H1 (cell line): Measurements from ENCODE around the gene LDLR. TPM values are rescaled to one million over a fixed set of nuclear protein-coding genes. Genes with fewer than 3 reads are reported as not detected.
A peak's percentile ranks its signal among the peaks of the same experiment; 100 is the strongest.

Experiments used
- CTCF ChIA-PET: fragments of 300-600 bp; sonication (Branson Sonifier 250); formaldehyde crosslinking; loops from one replicate; lab custom pipeline; 2021; ENCODE audit not compliant: partially characterized antibody; lab: Charles Lee
- POLR2A ChIA-PET: fragments of 300-600 bp; sonication (Branson Sonifier 250); formaldehyde crosslinking; loops from one replicate; lab custom pipeline; 2021; ENCODE audit warnings: inconsistent platforms; ENCODE audit not compliant: partially characterized antibody; lab: Charles Lee
- DNase-seq, 2 experiments: peaks; one replicate each; pipeline versions ENCODE4 v3.0.0 to v3.0.0-alpha.2; 2010 to 2022; ENCODE audit warnings: low spot score in 2 of 2, low read depth in 1 of 2, mixed read lengths in 1 of 2
- FAIRE-seq: peaks from 2 replicates; lab custom pipeline; 2011; peaks lifted over from hg19 to GRCh38; lab: Jason Lieb, UNC
- H2AFZ ChIP-seq: 2 replicates; pipeline ENCODE4 v1.8.1; 2012; ENCODE audit warnings: low read length, inconsistent platforms
- H2AK5ac ChIP-seq: 2 replicates; pipeline ENCODE4 v1.6.1; 2013; ENCODE audit warnings: low read depth, low read length
- H2BK120ac ChIP-seq: replicated peaks from 2 replicates; pipeline ENCODE3; 2013; ENCODE audit warnings: low read depth, low read length, inconsistent platforms
- H2BK12ac ChIP-seq: 2 replicates; pipeline ENCODE4 v1.6.1; 2013; ENCODE audit warnings: low read depth, low read length
- H2BK15ac ChIP-seq: 2 replicates; pipeline ENCODE4 v1.6.1; 2013; ENCODE audit warnings: low read length
- H2BK20ac ChIP-seq: 2 replicates; pipeline ENCODE4 v1.6.1; 2013; ENCODE audit warnings: low read length
- H2BK5ac ChIP-seq: 2 replicates; pipeline ENCODE4 v1.6.1; 2013; ENCODE audit warnings: low read depth, low read length
- H3K14ac ChIP-seq: 2 replicates; pipeline ENCODE4 v1.6.1; 2013; ENCODE audit warnings: inconsistent platforms; ENCODE audit not compliant: insufficient read length
- H3K18ac ChIP-seq: 2 replicates; pipeline ENCODE4 v1.6.1; 2013; ENCODE audit warnings: low read length; ENCODE audit errors: extremely low read depth
- H3K23ac ChIP-seq: 2 replicates; pipeline ENCODE4 v1.6.1; 2013; ENCODE audit warnings: inconsistent platforms; ENCODE audit not compliant: insufficient read length
- H3K23me2 ChIP-seq: 2 replicates; pipeline ENCODE4 v1.6.1; 2013; ENCODE audit warnings: low read depth, low read length
- H3K27ac ChIP-seq: 2 replicates; pipeline ENCODE4 v1.6.1; 2011; ENCODE audit warnings: low read depth, low read length, inconsistent platforms
- H3K27me3 ChIP-seq, 4 experiments: replicated peaks in 1 of 4; 1 replicate in 1 of 4; 2 replicates in 3 of 4; pipeline versions ENCODE4 v1.6.1 to v1.8.1; 2011 to 2013; ENCODE audit warnings: low read length in 3 of 4, mild to moderate bottlenecking in 3 of 4, inconsistent platforms in 2 of 4, mixed read lengths in 2 of 4, moderate library complexity in 1 of 4; ENCODE audit not compliant: control insufficient read depth in 3 of 4, insufficient read depth in 3 of 4; ENCODE audit errors: extremely low read depth in 1 of 4
- H3K36me3 ChIP-seq, 4 experiments: 2 replicates each; pipeline versions ENCODE4 v1.6.1 to v1.8.1; 2011 to 2013; ENCODE audit warnings: mild to moderate bottlenecking in 4 of 4, low read length in 3 of 4, moderate library complexity in 2 of 4, control low read depth in 1 of 4, inconsistent platforms in 1 of 4; ENCODE audit not compliant: insufficient read depth in 4 of 4, control insufficient read depth in 2 of 4
- H3K4ac ChIP-seq: replicated peaks from 2 replicates; pipeline ENCODE3; 2013; ENCODE audit warnings: low read length, low read depth, mixed read lengths, inconsistent platforms; ENCODE audit not compliant: insufficient read length
- H3K4me1 ChIP-seq, 4 experiments: replicated peaks in 1 of 4; 1 replicate in 1 of 4; 2 replicates in 3 of 4; pipeline versions ENCODE4 v1.6.1 to v1.8.1; 2011 to 2013; ENCODE audit warnings: low read length in 3 of 4, inconsistent platforms in 2 of 4, mixed read lengths in 1 of 4; ENCODE audit not compliant: insufficient read depth in 4 of 4, control insufficient read depth in 3 of 4
- H3K4me2 ChIP-seq, 2 experiments: 2 replicates each; pipeline versions ENCODE4 v1.6.1 to v1.8.1; 2011 to 2013; ENCODE audit warnings: low read depth in 2 of 2, low read length in 2 of 2, control low read depth in 1 of 2, inconsistent platforms in 1 of 2, mild to moderate bottlenecking in 1 of 2; ENCODE audit not compliant: insufficient read depth in 1 of 2
- H3K4me3 ChIP-seq, 4 experiments: fragments of 200-600, 300-600 bp in 1 of 4; sonication (generic), shearing (Covaris generic), sonication (Bioruptor Twin) in 1 of 4; 2 replicates each; pipeline versions ENCODE4 v1.5.1 to v1.8.1; 2011 to 2016; ENCODE audit warnings: low read length in 4 of 4, low read depth in 3 of 4, control low read depth in 2 of 4, inconsistent platforms in 2 of 4, mild to moderate bottlenecking in 2 of 4, mixed read lengths in 1 of 4, moderate library complexity in 1 of 4; ENCODE audit not compliant: insufficient read depth in 2 of 4; ENCODE audit errors: extremely low read depth in 1 of 4
- H3K56ac ChIP-seq: replicated peaks from 2 replicates; pipeline ENCODE3; 2013; ENCODE audit warnings: low read depth, mild to moderate bottlenecking, mixed read lengths, low read length, inconsistent platforms; ENCODE audit not compliant: insufficient read length
- H3K79me1 ChIP-seq: 2 replicates; pipeline ENCODE4 v1.6.1; 2013; ENCODE audit warnings: low read depth, low read length, control low read depth
- H3K79me2 ChIP-seq, 2 experiments: 2 replicates each; pipeline versions ENCODE4 v1.6.1 to v1.8.1; 2012 to 2013; ENCODE audit warnings: low read length in 2 of 2, mild to moderate bottlenecking in 2 of 2, inconsistent platforms in 1 of 2; ENCODE audit not compliant: insufficient read depth in 2 of 2, control insufficient read depth in 1 of 2
- H3K9ac ChIP-seq, 4 experiments: replicated peaks in 1 of 4; 1 replicate in 1 of 4; 2 replicates in 3 of 4; pipeline versions ENCODE4 v1.6.1 to v1.8.1; 2011 to 2013; ENCODE audit warnings: low read depth in 3 of 4, low read length in 3 of 4, control low read depth in 2 of 4, mild to moderate bottlenecking in 2 of 4, moderate library complexity in 2 of 4, inconsistent platforms in 1 of 4; ENCODE audit errors: extremely low read depth in 1 of 4
- H3K9me3 ChIP-seq, 2 experiments: 2 replicates each; pipeline versions ENCODE4 v1.6.1 to v1.8.1; 2012 to 2013; ENCODE audit warnings: mild to moderate bottlenecking in 2 of 2, moderate library complexity in 2 of 2, control low read depth in 1 of 2, inconsistent platforms in 1 of 2, low read depth in 1 of 2, low read length in 1 of 2, mixed read lengths in 1 of 2; ENCODE audit not compliant: insufficient read depth in 2 of 2
- H4K20me1 ChIP-seq, 2 experiments: replicated peaks in 1 of 2; 2 replicates each; pipeline versions ENCODE3 to v1.8.1; 2011 to 2013; ENCODE audit warnings: inconsistent platforms in 2 of 2, low read length in 2 of 2, mild to moderate bottlenecking in 1 of 2; ENCODE audit not compliant: insufficient read depth in 2 of 2, control insufficient read depth in 1 of 2
- H4K5ac ChIP-seq: 2 replicates; pipeline ENCODE4 v1.6.1; 2013; ENCODE audit warnings: low read length, low read depth, mixed read lengths, inconsistent platforms; ENCODE audit not compliant: insufficient read length
- H4K8ac ChIP-seq: 2 replicates; pipeline ENCODE4 v1.8.0; 2013; ENCODE audit warnings: mild to moderate bottlenecking, moderate library complexity, low read length, inconsistent platforms; ENCODE audit not compliant: insufficient read depth; ENCODE audit errors: extremely low read depth
- H4K91ac ChIP-seq: replicated peaks from 2 replicates; pipeline ENCODE3; 2013; ENCODE audit warnings: low read length, mixed read lengths, inconsistent platforms; ENCODE audit not compliant: insufficient read length
- KDM4A ChIP-seq: IDR thresholded peaks from one replicate; pipeline ENCODE4 v1.7.1; 2012; ENCODE audit warnings: low read depth, mild to moderate bottlenecking, moderate library complexity, low read length, inconsistent platforms; ENCODE audit not compliant: severe bottlenecking
- SRF ChIP-seq: IDR thresholded peaks from 2 replicates; pipeline ENCODE4 v1.6.1; 2011; ENCODE audit warnings: mild to moderate bottlenecking, low read depth, low read length, moderate library complexity
- WGBS, 2 experiments: shearing (Covaris generic) in 1 of 2; methylation state at CpG; one replicate each; pipeline versions ENCODE4 v1.1.6 to v1.1.7; 2013 to 2015; ENCODE audit warnings: low lambda C conversion rate in 2 of 2, mixed read lengths in 2 of 2, inconsistent platforms in 1 of 2, low coverage in 1 of 2, missing lambda C conversion rate in 1 of 2; ENCODE audit not compliant: insufficient replicate concordance in 2 of 2, insufficient coverage in 1 of 2, insufficient read length in 1 of 2; ENCODE audit errors: extremely low coverage in 1 of 2, missing lambda C conversion rate in 1 of 2; 5-methylcytosine and 5-hydroxymethylcytosine counted together
- polyA plus RNA-seq, 7 experiments: library from polyadenylated mRNA; depleted of rRNA in 3 of 7; stranded (reverse) in 5 of 7; unstranded in 2 of 7; fragments of >200 nt in 5 of 7; fragments of 200-250 nt in 2 of 7; gene quantifications; 1 replicate in 5 of 7; 2 replicates in 1 of 7; 4 replicates in 1 of 7; pipeline versions ENCODE4 v1.2.1 to v1.2.3, GENCODE V29; 2011 to 2013; ENCODE audit warnings: missing spikeins in 2 of 7, mixed read lengths in 2 of 7
- total RNA-seq: library from RNA; stranded (reverse); fragmentation: NEBNext Ultra II Directional; extraction: Animal tissue kit (Norgen Biotek cat#: 25700); gene quantifications from 2 replicates; pipeline ENCODE4 v1.2.1, GENCODE V29; 2021

The LDLR gene
- total and polyA plus RNA-seq, 2 of the 8 experiments (the other 6 are each of a cell fraction or from before 2014, with no cell fraction given) = 70.1 to 118 TPM

DNA sequence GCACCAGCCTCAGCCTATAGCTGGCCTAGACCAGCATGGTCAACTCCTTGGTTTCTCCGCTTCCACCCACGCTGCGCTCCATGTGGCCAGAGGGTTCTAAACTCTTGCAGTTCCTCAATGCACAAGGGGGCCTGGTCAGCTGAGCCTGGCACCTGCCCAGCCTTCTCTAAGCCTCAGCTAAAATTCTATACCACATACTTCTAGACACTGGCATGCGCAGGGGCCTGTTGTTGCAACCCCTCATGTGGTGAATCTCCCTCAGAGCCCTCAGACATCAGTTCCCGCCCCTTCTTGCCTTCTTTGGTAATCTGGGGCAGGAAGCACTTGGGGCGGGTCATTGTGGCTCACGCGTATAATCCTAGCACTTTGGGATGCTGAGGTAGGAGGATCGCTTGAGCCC lies 19.7 kb upstream of the LDLR start:
- Histone ChIP-seq H3K4ac (no peak overlapping the region), H3K79me2 (no peaks in the 10 kb centered on the region), H3K27me3 (no peaks in the 10 kb centered on the region), H2AK5ac (0 out of 2 replicates have a peak overlapping the region, but pooled peaks have one; percentile 24), H2BK120ac (no peak overlapping the region), H4K20me1 (peaks cover 0 to 1% of the 10 kb centered on the region in 2 experiments), H3K23me2 (no peaks in the 10 kb centered on the region), H3K18ac (no peak overlapping the region), H2BK12ac (no peak overlapping the region), H2BK20ac (0 out of 2 replicates have a peak overlapping the region, but pooled peaks have one; percentile 48), H3K4me3 (no peak overlapping the region), H2BK5ac (no peak overlapping the region), H4K91ac (no peak overlapping the region), H3K36me3 (peaks cover 0 to 10% (median 0%) of the 10 kb centered on the region in 4 experiments; a peak in 2 of 8 replicates), H3K9me3 (no peaks in the 10 kb centered on the region), H4K8ac (no peak overlapping the region), H2AFZ (no peak overlapping the region), H3K4me1 (peaks cover 0 to 3% (median under 1%) of the 10 kb centered on the region in 4 experiments; a peak in 1 of 7 replicates), H3K4me2 (no peak overlapping the region), H2BK15ac (no peak overlapping the region), H3K27ac (no peak overlapping the region), H4K5ac (no peak overlapping the region), H3K56ac (no peak overlapping the region), H3K79me1 (no peaks in the 10 kb centered on the region), H3K14ac (no peak overlapping the region), H3K9ac (no peak overlapping the region), H3K23ac (no peak overlapping the region)
- DNase-seq (no peak), FAIRE-seq (no peak)
- TF ChIP-seq KDM4A (no peak), SRF (peak; percentile 77)
- WGBS, 2 experiments = 82% methylated on average over 9 of the region's 9 CpGs; no CpG with 5 or more reads in 1 of the 2 experiments
- ChIA-PET CTCF (interaction anchor here (0.7 kb wide), 1 partner anchor 34 kb away, joined by 4 read pairs; no protein-coding TSS in a partner anchor), POLR2A (interaction anchor here (0.9 to 1.7 kb wide), 5 partner anchors 9 to 35 kb away, joined by 3 to 11 read pairs (median 3); partner anchors contain the start of gene LDLR)
